Prostate gland (tissue), 2 donors: Measurements from ENCODE around the gene INAFM2. TPM values are rescaled to one million over a fixed set of nuclear protein-coding genes. Genes with fewer than 3 reads are reported as not detected.

Experiments used
- DNase-seq: peaks from one replicate; pipeline ENCODE4 v3.0.0-alpha.2; 2019; ENCODE audit warnings: low spot score
- H3K27ac ChIP-seq, 2 donors: fragments of 200-600 bp; sonication (generic); 2 replicates each; pipeline ENCODE4 v1.5.1; 2017 to 2019
- H3K27me3 ChIP-seq: fragments of 200-600 bp; sonication (generic); replicated peaks from 2 replicates; pipeline ENCODE4 v1.5.1; 2019; ENCODE audit not compliant: insufficient read depth
- H3K36me3 ChIP-seq, 2 donors: fragments of 200-600 bp; sonication (generic); 1 replicate in 1 of 2; 2 replicates in 1 of 2; pipeline versions ENCODE4 v1.5.1 to v1.8.1; 2017 to 2019
- H3K4me1 ChIP-seq: fragments of 200-600 bp; sonication (generic); replicated peaks from 2 replicates; pipeline ENCODE4 v1.5.1; 2019
- H3K4me3 ChIP-seq, 2 donors: fragments of 200-600 bp; sonication (generic); 2 replicates each; pipeline ENCODE4 v1.5.1; 2017 to 2019
- H3K9me3 ChIP-seq: fragments of 200-600 bp; sonication (generic); 2 replicates; pipeline ENCODE4 v1.5.1; 2017
- CTCF ChIP-seq, 4 experiments: fragments of 200-600 bp in 2 of 4; fragments of 450-650 bp in 2 of 4; sonication (generic) in 2 of 4; IDR thresholded peaks; 1 replicate in 3 of 4; 2 replicates in 1 of 4; pipeline ENCODE4 v1.5.1; 2016 to 2019; ENCODE audit warnings: antibody characterized with exemption in 4 of 4, mild to moderate bottlenecking in 2 of 4, moderate library complexity in 2 of 4
- POLR2A ChIP-seq: fragments of 450-650 bp; IDR thresholded peaks from one replicate; pipeline ENCODE4 v1.6.1; 2016; ENCODE audit warnings: antibody characterized with exemption, mild to moderate bottlenecking
- POLR2AphosphoS5 ChIP-seq: sonication (generic); formaldehyde crosslinking; IDR thresholded peaks from one replicate; pipeline ENCODE4 v1.6.1; 2017; ENCODE audit warnings: antibody characterized with exemption
- WGBS: methylation state at CpG from one replicate; pipeline ENCODE4 v1.1.5; 2018; 5-methylcytosine and 5-hydroxymethylcytosine counted together
- intact Hi-C: fragments of 100-400 bp; cut with DNase I; formaldehyde crosslinking; loops from one replicate; pipeline ENCODE4 v1.14.2; 2022
- total RNA-seq, 2 donors: library from RNA; depleted of rRNA; stranded (reverse); fragments of >200 nt; gene quantifications; one replicate each; pipeline ENCODE4 v1.1.0, GENCODE V29; 2016

The INAFM2 gene
- total RNA-seq, 2 donors from 2014 or later = 18.7 to 24.3 TPM

- peaks cover 5% of the 10 kb centered on the region for H3K4me1 ChIP-seq
- intact Hi-C loops = loop anchor here (10.0 kb wide), 1 partner anchor 81 kb away; the partner anchor contains the start of gene ANKRD63
- no peak overlapping the region for H3K27ac ChIP-seq
- H3K36me3 ChIP-seq = no peaks in the 10 kb centered on the region
- WGBS = 83% methylated on average over 11 of the region's 11 CpGs
- TF ChIP-seq CTCF (IDR thresholded peaks at IDR 0.05) (no peak), POLR2A (no peak), POLR2AphosphoS5 (no peak)
- H3K9me3 ChIP-seq = no peaks in the 10 kb centered on the region
- no peak for DNase-seq
- H3K27me3 ChIP-seq = no peaks in the 10 kb centered on the region
- H3K4me3 ChIP-seq = no peak overlapping the region
Measured at GRCh38 chr15:40365624-40366456, 42.3 kb downstream of the INAFM2 start.

- Histone ChIP-seq H3K36me3 (no peaks in the 10 kb centered on the region), H3K9me3 (no peaks in the 10 kb centered on the region), H3K27me3 (no peaks in the 10 kb centered on the region), H3K27ac (peak overlapping the region in 1 of 2 donors; percentile 46), H3K4me1 (peaks cover 5% of the 10 kb centered on the region), H3K4me3 (no peak overlapping the region)
- DNase-seq = peak; percentile 63
- intact Hi-C loops = loop anchor here (10.0 kb wide), 1 partner anchor 82 kb away; the partner anchor contains the start of gene ANKRD63
- no peak for TF ChIP-seq POLR2AphosphoS5
- no peak for TF ChIP-seq CTCF (IDR thresholded peaks at IDR 0.05)
- TF ChIP-seq POLR2A = no peak
- WGBS = 78% methylated on average over 14 of the region's 14 CpGs
Measured at GRCh38 chr15:40366457-40367370, 43.2 kb downstream of the INAFM2 start.

- no peak overlapping the region for H3K4me3 ChIP-seq
- 72% methylated on average over 5 of the region's 5 CpGs for WGBS
- no peak for TF ChIP-seq CTCF (IDR thresholded peaks at IDR 0.05)
- TF ChIP-seq POLR2A = no peak
- no peak for TF ChIP-seq POLR2AphosphoS5
- no peaks in the 10 kb centered on the region for H3K27me3 ChIP-seq
- intact Hi-C loops = loop anchor here (10.0 kb wide), 1 partner anchor 83 kb away; the partner anchor contains the start of gene ANKRD63
- H3K4me1 ChIP-seq = peaks cover 5% of the 10 kb centered on the region
- H3K9me3 ChIP-seq = no peaks in the 10 kb centered on the region
- no peak for DNase-seq
- peak overlapping the region in 1 of 2 donors; percentile 46 for H3K27ac ChIP-seq
- H3K36me3 ChIP-seq = no peaks in the 10 kb centered on the region
Measured at GRCh38 chr15:40367371-40367685, 43.8 kb downstream of the INAFM2 start.

GRCh38 chr15:40367686-40368611 is 44.5 kb downstream of the INAFM2 start:
- 26% methylated on average over 37 of the region's 91 CpGs for WGBS

More at GRCh38 chr15:40367686-40368611, 44.5 kb downstream of the INAFM2 start:
- intact Hi-C loops = loop anchor here (10.0 kb wide), 1 partner anchor 83 kb away; the partner anchor contains the start of gene ANKRD63
- H3K27ac ChIP-seq = peak overlapping the region; percentile 46 to 48
- H3K36me3 ChIP-seq = no peaks in the 10 kb centered on the region
- TF ChIP-seq POLR2AphosphoS5 = peak; percentile 62
- TF ChIP-seq CTCF (IDR thresholded peaks at IDR 0.05) = peak; percentile 67 to 99 (median 86)
- no peak for TF ChIP-seq POLR2A
- H3K4me3 ChIP-seq = peak overlapping the region; percentile 18 to 21
- no peaks in the 10 kb centered on the region for H3K9me3 ChIP-seq
- H3K27me3 ChIP-seq = no peaks in the 10 kb centered on the region
- H3K4me1 ChIP-seq = peaks cover 5% of the 10 kb centered on the region
- DNase-seq = peak; percentile 82
